IPS-18a (cell line): ENCODE results near the gene TFAP2E.

ENCODE experiments used
- H3K27ac ChIP-seq: one replicate; pipeline ENCODE4 v1.5.1; 2013; ENCODE audit warnings: low read length
- H3K27me3 ChIP-seq: one replicate; pipeline ENCODE4 v1.6.1; 2013; ENCODE audit warnings: mild to moderate bottlenecking, low read length; ENCODE audit not compliant: control insufficient read depth, insufficient read depth
- H3K36me3 ChIP-seq: one replicate; pipeline ENCODE4 v1.6.1; 2013; ENCODE audit warnings: low read depth, low read length; ENCODE audit not compliant: control insufficient read depth
- H3K4me1 ChIP-seq: one replicate; pipeline ENCODE4 v1.6.1; 2013; ENCODE audit warnings: low read depth, low read length; ENCODE audit not compliant: control insufficient read depth
- H3K4me3 ChIP-seq: one replicate; pipeline ENCODE4 v1.5.1; 2013; ENCODE audit warnings: low read length
- H3K9ac ChIP-seq: one replicate; pipeline ENCODE4 v1.6.1; 2013; ENCODE audit warnings: mild to moderate bottlenecking, low read length, moderate library complexity
- H3K9me3 ChIP-seq: one replicate; pipeline ENCODE4 v1.6.1; 2013; ENCODE audit warnings: low read depth, low read length; ENCODE audit not compliant: control insufficient read depth

TFAP2E gene

GRCh38 chr1:35611655-35612054 is 38.5 kb downstream of the TFAP2E start:
- H3K4me1 ChIP-seq = no peaks in the 10 kb centered on the region
- no peak overlapping the region for H3K27ac ChIP-seq
- peaks cover 53% of the 10 kb centered on the region for H3K36me3 ChIP-seq
- no peak overlapping the region for H3K4me3 ChIP-seq
- no peak overlapping the region for H3K9ac ChIP-seq
- H3K27me3 ChIP-seq = no peaks in the 10 kb centered on the region
- no peaks in the 10 kb centered on the region for H3K9me3 ChIP-seq

- no peak overlapping the region for H3K4me3 ChIP-seq
- no peaks in the 10 kb centered on the region for H3K27me3 ChIP-seq
- H3K27ac ChIP-seq = no peak overlapping the region
- H3K9ac ChIP-seq = no peak overlapping the region
- no peaks in the 10 kb centered on the region for H3K4me1 ChIP-seq
- no peaks in the 10 kb centered on the region for H3K9me3 ChIP-seq
- peaks cover 42% of the 10 kb centered on the region for H3K36me3 ChIP-seq
Observed at GRCh38 chr1:35615440-35615839, 42.3 kb downstream of the TFAP2E start.

DNA sequence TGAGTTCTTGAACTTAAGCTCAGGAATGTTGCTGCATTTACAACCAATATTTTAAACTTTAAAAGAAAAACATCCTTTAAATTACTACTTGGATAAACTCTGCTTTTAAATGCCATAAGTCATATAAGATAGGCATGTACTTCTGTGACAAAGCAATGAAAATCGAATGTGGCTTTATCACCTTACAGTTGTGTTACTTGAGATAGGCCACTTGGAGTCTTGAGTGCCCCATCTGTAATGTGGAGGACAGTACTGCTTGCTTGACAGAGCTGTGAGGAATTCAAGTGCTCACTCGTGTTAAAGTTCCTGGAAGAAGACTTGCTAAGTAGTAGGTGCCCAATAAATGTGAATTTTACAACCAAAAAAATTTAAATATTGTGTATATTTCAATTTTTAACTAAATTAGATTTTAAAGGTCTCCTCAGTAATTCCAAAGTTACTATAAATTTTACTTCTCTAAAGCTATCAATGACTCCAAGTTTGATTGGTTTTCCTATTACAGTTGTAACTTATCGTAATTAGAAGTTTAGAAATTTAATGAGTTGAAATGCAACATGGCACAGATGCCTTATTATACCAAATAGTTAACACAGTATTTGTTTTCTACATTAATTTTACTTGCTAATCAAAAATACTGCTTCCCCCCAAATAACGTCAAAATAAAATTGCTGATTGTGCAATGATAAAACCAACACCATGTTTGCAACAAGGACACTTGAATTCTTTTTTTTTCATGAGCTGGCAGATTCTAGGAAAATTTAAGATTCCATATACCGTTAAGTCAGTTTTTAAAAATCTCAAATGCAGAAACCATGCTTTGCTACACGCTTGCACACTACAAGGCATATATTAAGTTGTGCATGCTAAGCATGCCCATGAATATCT is 46.4 kb downstream of the TFAP2E start:
- H3K4me1 ChIP-seq = peaks cover 12% of the 10 kb centered on the region
- no peak overlapping the region for H3K27ac ChIP-seq
- peaks cover 31% of the 10 kb centered on the region for H3K36me3 ChIP-seq

GRCh38 chr1:35622510-35623178 is 49.5 kb downstream of the TFAP2E start:
- Histone ChIP-seq H3K9ac (no peak overlapping the region), H3K4me1 (peaks cover 12% of the 10 kb centered on the region), H3K9me3 (no peaks in the 10 kb centered on the region), H3K36me3 (peaks cover 22% of the 10 kb centered on the region), H3K27ac (no peak overlapping the region), H3K27me3 (no peaks in the 10 kb centered on the region), H3K4me3 (no peak overlapping the region)

More for the DNA sequence above, 46.4 kb downstream of the TFAP2E start:
- Histone ChIP-seq H3K4me3 (no peak overlapping the region), H3K27me3 (no peaks in the 10 kb centered on the region), H3K9me3 (no peaks in the 10 kb centered on the region), H3K9ac (no peak overlapping the region)

- Histone ChIP-seq H3K4me1 (peaks cover 12% of the 10 kb centered on the region), H3K9me3 (no peaks in the 10 kb centered on the region), H3K9ac (no peak overlapping the region), H3K36me3 (peaks cover 25% of the 10 kb centered on the region), H3K27me3 (no peaks in the 10 kb centered on the region), H3K27ac (no peak overlapping the region), H3K4me3 (no peak overlapping the region)
Observed at GRCh38 chr1:35623832-35624231, 50.7 kb downstream of the TFAP2E start.

- Histone ChIP-seq H3K36me3 (peaks cover 58% of the 10 kb centered on the region), H3K27ac (no peak overlapping the region), H3K4me3 (no peak overlapping the region), H3K9ac (no peak overlapping the region), H3K27me3 (no peaks in the 10 kb centered on the region), H3K9me3 (no peaks in the 10 kb centered on the region), H3K4me1 (no peaks in the 10 kb centered on the region)
Observed at GRCh38 chr1:35629051-35629450, 55.9 kb downstream of the TFAP2E start.

GRCh38 chr1:35631396-35631795 is 58.3 kb downstream of the TFAP2E start:
- H3K36me3 ChIP-seq = peaks cover 71% of the 10 kb centered on the region
- no peaks in the 10 kb centered on the region for H3K9me3 ChIP-seq
- H3K4me1 ChIP-seq = no peaks in the 10 kb centered on the region
- H3K9ac ChIP-seq = no peak overlapping the region
- no peak overlapping the region for H3K27ac ChIP-seq
- H3K4me3 ChIP-seq = no peak overlapping the region
- no peaks in the 10 kb centered on the region for H3K27me3 ChIP-seq

- Histone ChIP-seq H3K27me3 (no peaks in the 10 kb centered on the region), H3K27ac (no peak overlapping the region), H3K9ac (no peak overlapping the region), H3K4me3 (no peak overlapping the region), H3K9me3 (no peaks in the 10 kb centered on the region), H3K4me1 (peaks cover 6% of the 10 kb centered on the region), H3K36me3 (peaks cover 66% of the 10 kb centered on the region)
Observed at GRCh38 chr1:35633547-35633946, 60.4 kb downstream of the TFAP2E start.

- Histone ChIP-seq H3K9me3 (no peaks in the 10 kb centered on the region), H3K36me3 (peaks cover 34% of the 10 kb centered on the region), H3K4me3 (no peak overlapping the region), H3K27me3 (no peaks in the 10 kb centered on the region), H3K4me1 (peaks cover 9% of the 10 kb centered on the region), H3K9ac (peak overlapping the region; percentile 37), H3K27ac (no peak overlapping the region)
Observed at GRCh38 chr1:35637401-35637809, 64.3 kb downstream of the TFAP2E start.

DNA sequence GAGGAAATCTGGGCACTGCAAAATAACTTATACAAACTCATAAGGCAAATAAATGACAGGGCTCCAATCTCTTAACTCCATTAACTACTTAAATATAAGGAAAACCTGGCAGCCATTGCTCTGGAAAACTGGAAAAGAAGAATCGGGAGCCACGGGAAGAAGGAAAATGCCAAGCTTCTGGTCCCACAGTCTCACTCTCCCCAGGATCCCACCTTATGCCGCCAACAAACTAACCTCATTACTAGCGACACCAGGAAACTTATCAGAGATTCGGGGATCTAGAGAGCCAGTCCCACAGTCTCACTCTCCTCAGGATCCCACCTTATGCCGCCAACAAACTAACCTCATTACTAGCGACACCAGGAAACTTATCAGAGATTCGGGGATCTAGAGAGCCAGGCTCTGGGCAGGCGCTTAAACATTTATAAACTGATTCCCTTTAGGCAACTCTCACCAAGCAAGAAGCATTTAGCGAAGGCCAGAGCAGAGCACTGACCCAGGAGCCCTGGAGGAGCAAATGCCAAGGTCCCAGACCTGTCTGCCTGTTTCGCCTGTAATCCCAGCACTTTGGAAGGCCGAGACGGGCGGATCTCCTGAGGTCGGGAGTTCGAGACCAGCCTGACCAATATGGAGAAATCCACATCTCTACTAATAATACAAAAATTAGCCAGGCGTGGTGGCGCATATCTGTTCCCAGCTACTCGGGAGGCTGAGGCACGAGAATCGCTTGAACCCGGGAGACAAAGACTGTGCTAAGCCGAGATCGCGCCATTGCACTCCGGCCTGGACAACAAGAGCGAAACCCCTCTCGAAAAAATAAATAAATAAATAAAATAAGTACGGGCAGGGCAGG is 67.5 kb downstream of the TFAP2E start:
- Histone ChIP-seq H3K9me3 (no peaks in the 10 kb centered on the region), H3K9ac (peak overlapping the region; percentile 93), H3K27ac (peak overlapping the region; percentile 66), H3K36me3 (peaks cover 12% of the 10 kb centered on the region), H3K4me3 (peak overlapping the region; percentile 84), H3K27me3 (peaks cover 16% of the 10 kb centered on the region), H3K4me1 (peaks cover 9% of the 10 kb centered on the region)

GRCh38 chr1:35641233-35641866 is 68.2 kb downstream of the TFAP2E start, which contains the start of gene PSMB2:
Gene PSMB2 (minus strand): TSS chr1:35641526. CDS start chr1:35641432, 94 bp downstream.
- Histone ChIP-seq H3K27me3 (peaks cover 20% of the 10 kb centered on the region), H3K9ac (peak within 1 kb of the TSS; percentile 93), H3K4me3 (peak within 1 kb of the TSS; percentile 84), H3K27ac (peak within 1 kb of the TSS; percentile 66), H3K36me3 (peaks cover 6% of the 10 kb centered on the region), H3K9me3 (no peaks in the 10 kb centered on the region), H3K4me1 (peaks cover 9% of the 10 kb centered on the region)
